B cell (primary cell): ENCODE measurements around the gene SLC35D2. TPM values are rescaled to one million over a fixed set of nuclear protein-coding genes. Genes with fewer than 3 reads are reported as not detected.

ENCODE experiments used
- ATAC-seq: fragments of 200-7000 bp; cut with Tn5 transposase; one replicate; pipeline ENCODE4 v1.10.0; 2021; ENCODE audit warnings: low read depth, mild to moderate bottlenecking, moderate number of reproducible peaks, moderate library complexity
- CTCF ChIA-PET: fragments of 350-600 bp; sonication (Branson Sonifier 250); formaldehyde crosslinking; loops from one replicate; lab custom pipeline; 2021; ENCODE audit warnings: antibody characterized with exemption, inconsistent platforms; lab: Charles Lee
- POLR2A ChIA-PET: fragments of 350-600 bp; sonication (Branson Sonifier 250); formaldehyde crosslinking; loops from one replicate; lab custom pipeline; 2021; ENCODE audit warnings: antibody characterized with exemption; lab: Charles Lee
- DNase-seq: peaks from one replicate; pipeline ENCODE4 v3.0.0; 2013
- H2AFZ ChIP-seq: 2 replicates; pipeline ENCODE4 v1.6.1; 2012; ENCODE audit warnings: mild to moderate bottlenecking, low read depth, low read length; ENCODE audit not compliant: insufficient read depth, poor library complexity, severe bottlenecking
- H3K27ac ChIP-seq, 2 donors: 1 replicate in 1 of 2; 2 replicates in 1 of 2; pipeline ENCODE4 v1.5.1; 2012 to 2013; ENCODE audit warnings: low read length in 2 of 2, mild to moderate bottlenecking in 2 of 2, moderate library complexity in 1 of 2
- H3K27me3 ChIP-seq, 4 experiments: fragments of 200-600 bp in 1 of 4; sonication (generic) in 1 of 4; replicated peaks in 1 of 4; 1 replicate in 2 of 4; 2 replicates in 2 of 4; pipeline versions ENCODE4 v1.6.1 to v1.7.0; 2013 to 2016; ENCODE audit warnings: low read length in 3 of 4, mild to moderate bottlenecking in 2 of 4, mixed read lengths in 1 of 4, moderate library complexity in 1 of 4; ENCODE audit not compliant: insufficient read depth in 4 of 4, control insufficient read depth in 3 of 4; ENCODE audit errors: control extremely low read depth in 1 of 4
- H3K36me3 ChIP-seq, 2 experiments: replicated peaks in 1 of 2; 1 replicate in 1 of 2; 2 replicates in 1 of 2; pipeline versions ENCODE4 v1.6.1 to v1.7.1; 2013; ENCODE audit warnings: low read length in 1 of 2; ENCODE audit not compliant: insufficient read depth in 2 of 2, control insufficient read depth in 1 of 2; ENCODE audit errors: control extremely low read depth in 1 of 2, extremely low read depth in 1 of 2
- H3K4me1 ChIP-seq, 2 donors: fragments of 200-600 bp in 1 of 2; sonication (generic) in 1 of 2; 1 replicate in 1 of 2; 2 replicates in 1 of 2; pipeline versions ENCODE4 v1.5.1 to v1.6.1; 2013 to 2017; ENCODE audit warnings: low read length in 2 of 2; ENCODE audit not compliant: control insufficient read depth in 2 of 2, insufficient read depth in 2 of 2
- H3K4me2 ChIP-seq: replicated peaks from 2 replicates; pipeline ENCODE3; 2012; ENCODE audit warnings: mild to moderate bottlenecking, low read depth, low read length; ENCODE audit not compliant: poor library complexity, severe bottlenecking
- H3K4me3 ChIP-seq, 5 experiments: fragments of 200-600 bp in 1 of 5; sonication (generic) in 1 of 5; 1 replicate in 3 of 5; 2 replicates in 2 of 5; pipeline versions ENCODE4 v1.5.1 to v1.7.0; 2011 to 2016; ENCODE audit warnings: low read length in 4 of 5, mild to moderate bottlenecking in 4 of 5, low read depth in 2 of 5, control low read depth in 1 of 5, moderate library complexity in 1 of 5; ENCODE audit not compliant: insufficient read depth in 1 of 5; ENCODE audit errors: control extremely low read depth in 1 of 5, extremely low read depth in 1 of 5
- H3K79me2 ChIP-seq: fragments of 200-600 bp; sonication (generic); one replicate; pipeline ENCODE4 v1.6.0; 2016; ENCODE audit warnings: low read length; ENCODE audit not compliant: control insufficient read depth, insufficient read depth
- H3K9ac ChIP-seq: fragments of 200-600 bp; sonication (generic); 2 replicates; pipeline ENCODE4 v1.6.1; 2017; ENCODE audit warnings: mild to moderate bottlenecking, low read length, moderate library complexity
- H3K9me3 ChIP-seq, 3 donors: one replicate each; pipeline versions ENCODE4 v1.6.1 to v1.7.1; 2013; ENCODE audit warnings: low read length in 2 of 3; ENCODE audit not compliant: control insufficient read depth in 2 of 3, insufficient read depth in 1 of 3; ENCODE audit errors: control extremely low read depth in 1 of 3
- H4K20me1 ChIP-seq: 2 replicates; pipeline ENCODE4 v1.6.0; 2012; ENCODE audit warnings: mild to moderate bottlenecking, low read length; ENCODE audit not compliant: insufficient read depth, control insufficient read depth, poor library complexity, severe bottlenecking
- H3K27ac Mint-ChIP-seq: one replicate; pipeline ENCODE4 v1.8.0; 2021; ENCODE audit warnings: mixed read lengths
- H3K27me3 Mint-ChIP-seq: one replicate; pipeline ENCODE4 v1.8.0; 2021; ENCODE audit warnings: mixed read lengths
- H3K4me1 Mint-ChIP-seq: one replicate; pipeline ENCODE4 v1.8.0; 2021; ENCODE audit warnings: mixed read lengths
- H3K4me3 Mint-ChIP-seq: one replicate; pipeline ENCODE4 v1.8.0; 2021; ENCODE audit warnings: mixed read lengths
- H3K9me3 Mint-ChIP-seq: one replicate; pipeline ENCODE4 v1.8.0; 2022; ENCODE audit warnings: mixed read lengths; ENCODE audit not compliant: insufficient read depth
- CTCF ChIP-seq: fragments of 200-600 bp; IDR thresholded peaks from one replicate; pipeline ENCODE4 v1.8.0; 2022; ENCODE audit warnings: antibody characterized with exemption, mild to moderate bottlenecking
- EZH2 ChIP-seq: IDR thresholded peaks from 2 replicates; pipeline ENCODE4 v1.6.1; 2012; ENCODE audit warnings: borderline replicate concordance, low read depth, mild to moderate bottlenecking, moderate library complexity, low read length; ENCODE audit not compliant: insufficient read depth, poor library complexity, severe bottlenecking
- WGBS: methylation state at CpG from one replicate; pipeline ENCODE4 v1.1.5; 2013; ENCODE audit warnings: missing lambda C conversion rate; ENCODE audit not compliant: insufficient coverage; 5-methylcytosine and 5-hydroxymethylcytosine counted together
- intact Hi-C: fragments of 100-400 bp; cut with micrococcal nuclease; formaldehyde crosslinking; loops from one replicate; pipeline ENCODE4 v1.10.0; 2022
- polyA plus RNA-seq: library from polyadenylated mRNA; depleted of rRNA; stranded (reverse); fragments of >200 nt; gene quantifications from 2 replicates; pipeline ENCODE4 v1.2.3, GENCODE V29; 2012
- total RNA-seq, 2 donors: library from RNA; stranded (reverse); fragments of 120-200 nt in 1 of 2; gene quantifications; 1 replicate in 1 of 2; 2 replicates in 1 of 2; pipeline versions ENCODE4 v1.2.3 to v1.2.4, GENCODE V29; 2013 to 2022

Gene SLC35D2
- total and polyA plus RNA-seq, 2 donors (not counting 1 experiment from before 2014, with no cell fraction given): 5.1 to 13.6 TPM

DNA sequence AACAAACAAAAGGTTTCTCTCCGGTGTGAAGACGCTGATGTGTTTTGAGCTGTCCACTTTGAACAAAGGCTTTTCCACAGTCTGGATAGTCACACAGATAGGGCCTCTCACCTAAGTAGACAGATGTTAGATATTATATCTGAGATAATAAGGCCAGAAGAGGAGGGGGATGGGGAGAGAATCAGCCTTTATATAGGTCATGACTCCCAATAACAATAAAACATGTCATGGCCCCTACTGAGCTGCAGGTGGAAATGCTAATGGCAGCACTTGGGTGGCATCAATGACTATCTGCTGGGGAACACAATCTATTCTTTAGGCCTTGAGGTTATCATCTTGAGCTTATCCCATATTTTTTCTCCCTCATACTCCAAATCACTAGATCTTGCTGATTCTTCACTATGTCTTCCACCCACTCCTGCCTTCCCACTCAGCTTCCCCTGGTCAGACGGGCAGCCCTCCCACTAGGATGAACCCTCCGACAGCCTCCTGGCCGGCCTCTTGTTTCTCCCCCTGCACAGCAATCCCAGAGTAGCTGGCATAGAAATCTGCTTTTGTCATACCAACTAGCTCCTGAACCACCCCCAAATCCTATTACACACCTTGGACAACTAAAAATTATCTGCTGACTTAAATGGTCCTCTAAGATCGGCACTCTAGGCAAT is 11.5 kb upstream of the SLC35D2 start:
- intact Hi-C loops: no loop called here
- no peaks in the 10 kb centered on the region for H3K9me3 Mint-ChIP-seq
- no peak overlapping the region for H3K9ac ChIP-seq
- CTCF ChIA-PET: no interaction called here
- H3K27ac Mint-ChIP-seq: no peak overlapping the region
- peaks cover 5% of the 10 kb centered on the region for H3K79me2 ChIP-seq
- H3K36me3 ChIP-seq: no peaks in the 10 kb centered on the region
- no peak for TF ChIP-seq CTCF
- no peak for TF ChIP-seq EZH2
- DNase-seq: no peak
- POLR2A ChIA-PET: no interaction called here
- no peak overlapping the region for H3K27ac ChIP-seq
- no peak overlapping the region for H3K4me2 ChIP-seq
- no peak for ATAC-seq
- H4K20me1 ChIP-seq: no peaks in the 10 kb centered on the region
- H3K4me3 ChIP-seq: no peak overlapping the region
- H3K4me3 Mint-ChIP-seq: no peak overlapping the region
- H3K4me1 ChIP-seq: peaks cover 12 to 14% of the 10 kb centered on the region in 2 donors
- peaks cover 15% of the 10 kb centered on the region for H3K4me1 Mint-ChIP-seq
- H2AFZ ChIP-seq: no peak overlapping the region
- H3K9me3 ChIP-seq: no peaks in the 10 kb centered on the region
- H3K27me3 ChIP-seq: no peaks in the 10 kb centered on the region
- no peaks in the 10 kb centered on the region for H3K27me3 Mint-ChIP-seq
- 89% methylated on average over 5 of the region's 6 CpGs for WGBS

DNA sequence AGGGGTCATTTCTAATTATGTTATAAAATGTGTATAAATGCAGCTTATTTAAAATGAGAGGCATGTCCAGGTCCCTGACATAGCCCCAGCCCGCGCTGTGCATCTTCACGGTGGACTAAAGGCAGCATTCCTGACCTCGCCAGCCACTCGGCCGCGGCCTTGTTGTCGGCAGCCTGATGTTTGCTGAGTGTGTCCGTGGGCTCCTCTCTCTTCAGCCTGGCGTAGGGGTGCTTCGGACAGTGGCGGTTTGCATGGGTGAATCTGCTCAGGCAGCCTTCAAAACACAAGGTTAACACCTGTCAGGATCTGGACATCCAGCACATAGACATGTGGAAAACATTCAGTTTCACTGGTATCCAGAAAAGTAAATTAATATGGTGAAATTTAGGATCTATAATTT is 8.8 kb upstream of the SLC35D2 start:
- intact Hi-C loops: no loop called here
- Mint-ChIP-seq H3K4me1 (no peaks in the 10 kb centered on the region), H3K27me3 (no peaks in the 10 kb centered on the region), H3K9me3 (no peaks in the 10 kb centered on the region), H3K4me3 (no peak overlapping the region), H3K27ac (no peak overlapping the region)
- H3K9me3 ChIP-seq: no peaks in the 10 kb centered on the region
- ATAC-seq (no peak), DNase-seq (no peak)
- H3K27me3 ChIP-seq: no peaks in the 10 kb centered on the region
- H3K4me2 ChIP-seq: no peak overlapping the region
- no peaks in the 10 kb centered on the region for H3K4me1 ChIP-seq
- ChIA-PET POLR2A (no interaction called here), CTCF (no interaction called here)
- H2AFZ ChIP-seq: no peak overlapping the region
- no peak for TF ChIP-seq EZH2
- TF ChIP-seq CTCF: no peak
- no peak overlapping the region for H3K4me3 ChIP-seq
- no peaks in the 10 kb centered on the region for H4K20me1 ChIP-seq
- H3K27ac ChIP-seq: no peak overlapping the region
- no peaks in the 10 kb centered on the region for H3K79me2 ChIP-seq
- H3K9ac ChIP-seq: no peak overlapping the region
- peaks cover 0 to 7% of the 10 kb centered on the region in 2 experiments for H3K36me3 ChIP-seq
- WGBS: 99% methylated on average over 12 of the region's 12 CpGs
